ENCODE results near the gene KISS1R.
A peak's percentile ranks its signal among the peaks of the same experiment; 100 is the strongest.

Gene KISS1R

GRCh38 chr19:887599-887998 lies 29.5 kb upstream of the KISS1R start (continued):
- TF ChIP-seq ZNF16 (tag by site-specific recombination; IDR thresholded peaks at IDR 0.05; ENCODE audit: low read depth): no peak
- no peak for TF ChIP-seq ZNF211 (tag by site-specific recombination; IDR thresholded peaks at IDR 0.05; ENCODE audit: low read depth)
- no peak for TF ChIP-seq ZNF585B (tag by site-specific recombination; IDR thresholded peaks at IDR 0.05)
- TF ChIP-seq MEIS1 (CRISPR knock-in tag; IDR thresholded peaks at IDR 0.05; ENCODE audit: borderline replicate concordance): no peak
- TF ChIP-seq YY2 (tag by site-specific recombination; IDR thresholded peaks at IDR 0.05): no peak
- no peak for TF ChIP-seq HOXD13 (CRISPR knock-in tag; IDR thresholded peaks at IDR 0.05; ENCODE audit: borderline replicate concordance)
- no peak for TF ChIP-seq ZNF529 (tag by site-specific recombination; IDR thresholded peaks at IDR 0.05; ENCODE audit: insufficient replicate concordance)
- no peak for TF ChIP-seq ZNF311 (tag by site-specific recombination; IDR thresholded peaks at IDR 0.05; ENCODE audit: borderline replicate concordance)

- H3K36me3 ChIP-seq (ENCODE audit: control insufficient read depth in 2 of 2, insufficient read depth in 1 of 2, low read length in 2 of 2): peaks cover 4 to 61% of the 10 kb centered on the region in 2 experiments; a peak in 2 of 3 replicates
- POLR2A ChIA-PET: interaction anchor here (0.6 kb wide), 1 partner anchor 225 kb away, joined by 3 read pairs; no protein-coding TSS in a partner anchor
- CTCF ChIA-PET: no interaction called here
These were observed 28.4 kb upstream of the KISS1R start for GRCh38 chr19:888581-889385.

GRCh38 chr19:889662-890295 lies 27.4 kb upstream of the KISS1R start:
- H3K4me3 ChIP-seq (ENCODE audit: low read depth, low read length): no peak overlapping the region
- H3K36me3 ChIP-seq (ENCODE audit: control insufficient read depth in 2 of 2, insufficient read depth in 1 of 2, low read length in 2 of 2): peaks cover 4 to 52% of the 10 kb centered on the region in 2 experiments; a peak in 2 of 3 replicates
- H3K27ac ChIP-seq (ENCODE audit: extremely low read depth, low read depth, low read length): no peak overlapping the region
- H3K4me1 ChIP-seq (ENCODE audit: control insufficient read depth, insufficient read depth, low read length): no peaks in the 10 kb centered on the region
- no peaks in the 10 kb centered on the region for H3K9me3 ChIP-seq (ENCODE audit: control insufficient read depth, insufficient read depth, low read depth, low read length)
- CTCF ChIA-PET: no interaction called here
- POLR2A ChIA-PET: interaction anchor here (0.6 kb wide), 1 partner anchor 226 kb away, joined by 3 read pairs; no protein-coding TSS in a partner anchor
- TF ChIP-seq ZNF747 (tag by site-specific recombination; IDR thresholded peaks at IDR 0.05): no peak
- no peak for TF ChIP-seq ZNF211 (tag by site-specific recombination; IDR thresholded peaks at IDR 0.05; ENCODE audit: low read depth)
- no peak for TF ChIP-seq PRDM4 (tag by site-specific recombination; IDR thresholded peaks at IDR 0.05)
- TF ChIP-seq ZNF169 (tag by site-specific recombination; IDR thresholded peaks at IDR 0.05): no peak
- no peak for TF ChIP-seq HOXC10 (CRISPR knock-in tag; IDR thresholded peaks at IDR 0.05)
- TF ChIP-seq PRDM2 (tag by site-specific recombination; IDR thresholded peaks at IDR 0.05; ENCODE audit: borderline replicate concordance): no peak
- TF ChIP-seq GLIS1 (tag by site-specific recombination; IDR thresholded peaks at IDR 0.05): no peak
- TF ChIP-seq ZNF626 (tag by site-specific recombination; IDR thresholded peaks at IDR 0.05): no peak
- no peak for TF ChIP-seq HOXD13 (CRISPR knock-in tag; IDR thresholded peaks at IDR 0.05; ENCODE audit: borderline replicate concordance)
- no peak for TF ChIP-seq ZNF366 (tag by site-specific recombination; conservative IDR thresholded peaks at IDR 0.05)
- no peak for TF ChIP-seq ZNF10 (tag by site-specific recombination; IDR thresholded peaks at IDR 0.05)
- no peak for TF ChIP-seq KLF17 (tag by site-specific recombination; IDR thresholded peaks at IDR 0.05)

More at GRCh38 chr19:888581-889385, 28.4 kb upstream of the KISS1R start:
- Histone ChIP-seq H3K27ac (ENCODE audit: extremely low read depth, low read depth, low read length) (no peak overlapping the region), H3K4me1 (ENCODE audit: control insufficient read depth, insufficient read depth, low read length) (no peaks in the 10 kb centered on the region), H3K4me3 (ENCODE audit: low read depth, low read length) (no peak overlapping the region), H3K9me3 (ENCODE audit: control insufficient read depth, insufficient read depth, low read depth, low read length) (no peaks in the 10 kb centered on the region)
- TF ChIP-seq ZNF114 (tag by site-specific recombination; IDR thresholded peaks at IDR 0.05) (no peak), KLF1 (tag by site-specific recombination; IDR thresholded peaks at IDR 0.05) (peak; percentile 85), ZSCAN30 (tag by site-specific recombination; IDR thresholded peaks at IDR 0.05) (peak; percentile 99), OSR2 (tag by site-specific recombination; IDR thresholded peaks at IDR 0.05) (0 out of 2 replicates have a peak, but pooled peaks have one; percentile 10), KLF8 (tag by site-specific recombination; IDR thresholded peaks at IDR 0.05) (peak; percentile 88), ZBTB17 (tag by site-specific recombination; IDR thresholded peaks at IDR 0.05) (no peak), ZNF266 (tag by site-specific recombination; IDR thresholded peaks at IDR 0.05; ENCODE audit: low read depth) (no peak), ZNF585B (tag by site-specific recombination; IDR thresholded peaks at IDR 0.05) (no peak), MYNN (tag by site-specific recombination; IDR thresholded peaks at IDR 0.05; ENCODE audit: borderline replicate concordance) (no peak), ZNF837 (tag by site-specific recombination; IDR thresholded peaks at IDR 0.05) (no peak), ZNF433 (tag by site-specific recombination; IDR thresholded peaks at IDR 0.05; ENCODE audit: low read depth) (no peak), KLF9 (tag by site-specific recombination; IDR thresholded peaks at IDR 0.05; ENCODE audit: low read depth) (peak; percentile 74), ZNF561 (tag by site-specific recombination; IDR thresholded peaks at IDR 0.05; ENCODE audit: borderline replicate concordance) (no peak)

All from HEK293 (cell line).